Measurements from ENCODE around the gene KIAA1549.

- TF ChIP-seq POLR2A (IDR thresholded peaks at IDR 0.05) (no peak), CTCF (IDR thresholded peaks at IDR 0.05) (no peak)
These were observed 151.9 kb downstream of the KIAA1549 start for GRCh38 chr7:138829335-138829734.
